Measurements from ENCODE around the gene SLC17A2.

The SLC17A2 gene

DNA sequence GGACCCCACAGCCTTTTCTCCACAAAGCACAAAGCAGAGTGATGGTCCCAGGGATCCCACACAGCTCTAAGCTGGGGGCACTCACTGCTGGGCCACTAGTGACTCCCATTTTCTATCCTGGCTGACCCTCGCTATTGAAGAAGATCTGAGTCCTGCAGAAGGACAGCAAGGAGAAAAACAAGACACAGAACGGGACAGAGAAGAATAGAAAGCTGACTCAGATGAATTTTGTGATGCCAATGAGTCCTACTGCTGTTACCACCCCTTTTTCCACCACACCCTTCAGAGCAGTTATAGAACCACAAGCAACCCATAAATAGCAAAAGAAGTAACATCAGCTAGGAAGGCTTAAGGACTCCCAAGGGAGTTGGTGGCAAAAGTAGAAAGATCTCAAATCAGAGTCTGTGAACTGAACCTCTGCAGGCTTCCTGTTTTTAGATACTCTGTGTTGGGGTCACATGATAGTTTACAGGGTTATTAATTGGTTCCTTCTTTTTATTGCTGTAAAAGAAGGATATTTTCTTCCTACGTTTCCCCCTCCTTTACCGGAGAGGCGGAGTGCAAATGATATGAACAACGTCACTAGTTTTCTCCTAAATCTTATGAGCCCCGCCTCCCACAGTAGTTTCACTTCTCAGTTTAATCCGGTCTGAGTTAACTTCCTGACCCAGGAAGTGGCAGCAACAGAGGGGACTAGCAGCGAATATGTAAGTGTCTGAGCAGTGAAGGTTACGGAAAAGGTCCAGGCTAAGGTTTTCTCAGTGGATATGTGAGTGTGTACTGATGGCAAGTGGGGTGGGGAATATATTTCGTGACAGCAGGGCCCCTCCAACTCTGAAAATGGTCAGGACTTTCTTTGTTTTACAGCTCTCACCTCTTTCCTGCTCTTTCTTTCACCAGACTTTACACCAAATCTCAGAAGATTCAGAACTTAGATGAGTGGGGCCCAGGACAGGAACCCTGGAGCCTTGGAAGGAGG lies 31.9 kb upstream of the SLC17A2 start, which contains the start of gene TRIM38:
TSS of gene TRIM38 (plus strand) at position 654 of the 979 bp plus-strand sequence. CDS start 3,721 bp downstream, outside the sequence.
- DNase-seq, result no peak
- peak within 1 kb of the TSS; percentile 99 for H3K27ac Mint-ChIP-seq
- peaks cover 3% of the 10 kb centered on the region for H3K27me3 Mint-ChIP-seq (ENCODE audit: low read depth, poor library complexity)
- peak within 1 kb of the TSS; percentile 80 for H3K4me3 Mint-ChIP-seq
- H3K4me1 Mint-ChIP-seq, result peaks cover 29% of the 10 kb centered on the region
- TF ChIP-seq, protein P1, sequence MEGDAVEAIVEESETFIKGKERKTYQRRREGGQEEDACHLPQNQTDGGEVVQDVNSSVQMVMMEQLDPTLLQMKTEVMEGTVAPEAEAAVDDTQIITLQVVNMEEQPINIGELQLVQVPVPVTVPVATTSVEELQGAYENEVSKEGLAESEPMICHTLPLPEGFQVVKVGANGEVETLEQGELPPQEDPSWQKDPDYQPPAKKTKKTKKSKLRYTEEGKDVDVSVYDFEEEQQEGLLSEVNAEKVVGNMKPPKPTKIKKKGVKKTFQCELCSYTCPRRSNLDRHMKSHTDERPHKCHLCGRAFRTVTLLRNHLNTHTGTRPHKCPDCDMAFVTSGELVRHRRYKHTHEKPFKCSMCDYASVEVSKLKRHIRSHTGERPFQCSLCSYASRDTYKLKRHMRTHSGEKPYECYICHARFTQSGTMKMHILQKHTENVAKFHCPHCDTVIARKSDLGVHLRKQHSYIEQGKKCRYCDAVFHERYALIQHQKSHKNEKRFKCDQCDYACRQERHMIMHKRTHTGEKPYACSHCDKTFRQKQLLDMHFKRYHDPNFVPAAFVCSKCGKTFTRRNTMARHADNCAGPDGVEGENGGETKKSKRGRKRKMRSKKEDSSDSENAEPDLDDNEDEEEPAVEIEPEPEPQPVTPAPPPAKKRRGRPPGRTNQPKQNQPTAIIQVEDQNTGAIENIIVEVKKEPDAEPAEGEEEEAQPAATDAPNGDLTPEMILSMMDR (IDR thresholded peaks at IDR 0.05), result no peak
- H3K36me3 Mint-ChIP-seq (ENCODE audit: low read depth), result peaks cover 18% of the 10 kb centered on the region
- peaks cover 47% of the 10 kb centered on the region for H3K9me3 Mint-ChIP-seq

DNA sequence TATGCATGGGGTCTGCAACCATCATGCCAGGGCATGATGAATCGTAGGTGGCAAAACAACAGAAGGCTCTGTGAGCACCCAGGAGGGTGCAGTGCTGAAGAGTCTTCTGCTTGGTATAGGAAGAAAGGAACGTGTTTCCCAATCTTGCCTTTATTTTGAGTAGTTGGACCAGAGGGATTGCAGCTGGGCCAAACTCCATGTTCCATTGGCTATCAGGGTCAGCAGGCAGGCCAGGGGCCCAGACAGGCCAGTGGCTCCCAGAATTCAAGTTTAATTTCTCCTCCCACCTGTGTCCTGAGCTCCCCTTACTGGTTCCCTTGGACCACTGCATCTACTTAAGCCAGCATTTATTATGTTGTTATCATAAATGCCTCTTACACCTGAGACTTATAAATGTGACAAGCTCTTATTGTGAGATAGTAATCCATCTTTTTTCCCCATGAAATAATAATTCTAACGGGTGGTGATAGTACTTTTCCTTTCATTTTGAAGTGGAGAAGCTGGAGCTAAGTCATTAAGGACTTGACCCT lies 31.2 kb upstream of the SLC17A2 start:
- Mint-ChIP-seq H3K4me1 (peaks cover 35% of the 10 kb centered on the region), H3K36me3 (ENCODE audit: low read depth) (peaks cover 12% of the 10 kb centered on the region), H3K9me3 (peaks cover 50% of the 10 kb centered on the region), H3K27ac (no peak overlapping the region), H3K4me3 (no peak overlapping the region), H3K27me3 (ENCODE audit: low read depth, poor library complexity) (peaks cover 3% of the 10 kb centered on the region)
- no peak for DNase-seq
- TF ChIP-seq, protein P1 (IDR thresholded peaks at IDR 0.05), result no peak

DNA sequence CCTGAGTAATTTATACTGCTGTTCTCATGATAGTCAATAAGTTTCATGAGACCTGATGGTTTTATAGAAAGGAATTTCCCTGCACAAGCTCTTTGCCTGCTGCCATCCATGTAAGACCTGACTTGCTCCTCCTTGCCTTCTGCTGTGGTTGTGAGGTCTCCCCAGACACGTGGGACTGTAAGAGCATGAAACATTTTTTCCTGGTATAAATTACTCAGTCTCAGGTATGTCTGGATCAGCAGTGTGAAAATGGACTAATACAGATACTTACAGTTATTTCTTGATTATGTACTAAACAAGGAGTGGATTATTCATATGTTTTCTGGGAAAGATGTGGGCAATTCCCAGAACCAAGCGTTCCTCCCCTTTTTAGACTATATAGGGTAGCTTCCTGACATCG lies 30.2 kb upstream of the SLC17A2 start:
- Mint-ChIP-seq H3K27ac (no peak overlapping the region), H3K27me3 (ENCODE audit: low read depth, poor library complexity) (no peaks in the 10 kb centered on the region), H3K36me3 (ENCODE audit: low read depth) (peaks cover 8% of the 10 kb centered on the region), H3K9me3 (peaks cover 50% of the 10 kb centered on the region), H3K4me1 (peaks cover 40% of the 10 kb centered on the region), H3K4me3 (no peak overlapping the region)
- TF ChIP-seq, protein P1 (IDR thresholded peaks at IDR 0.05), result no peak
- DNase-seq, result no peak

DNA sequence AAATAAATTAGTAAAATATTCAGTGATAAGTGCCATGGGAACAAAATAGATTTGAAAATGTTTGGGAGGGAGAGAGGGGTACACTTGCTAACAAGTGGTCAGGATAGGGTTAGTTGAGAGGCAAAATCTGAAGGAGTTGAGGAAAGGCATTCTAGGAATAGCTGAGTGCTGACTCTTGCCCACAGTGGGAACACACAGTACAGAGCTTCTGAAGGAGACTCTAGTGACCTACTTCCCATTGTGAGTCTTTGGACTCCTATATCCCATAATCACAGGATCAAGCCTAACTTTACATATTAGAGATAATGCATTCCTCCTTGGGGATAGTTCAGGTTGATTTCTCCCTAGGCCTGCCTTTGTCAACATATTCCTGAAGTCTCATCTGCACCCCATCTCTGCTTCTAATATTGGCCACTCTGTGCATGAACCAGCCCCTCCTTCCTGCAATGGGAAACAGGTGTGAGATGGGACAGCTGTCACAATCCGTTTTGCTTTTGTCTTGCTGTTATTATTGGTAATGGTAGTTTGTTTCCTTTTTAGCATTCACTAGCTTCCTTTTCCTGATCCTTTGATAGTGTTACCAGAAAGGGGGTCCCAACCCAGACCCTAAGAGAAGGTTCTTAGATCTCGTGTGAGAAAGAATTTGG lies 29.5 kb upstream of the SLC17A2 start:
- peaks cover 50% of the 10 kb centered on the region for H3K9me3 Mint-ChIP-seq
- TF ChIP-seq, protein P1 (IDR thresholded peaks at IDR 0.05), result no peak
- peaks cover 8% of the 10 kb centered on the region for H3K36me3 Mint-ChIP-seq (ENCODE audit: low read depth)
- no peak overlapping the region for H3K4me3 Mint-ChIP-seq
- H3K27me3 Mint-ChIP-seq (ENCODE audit: low read depth, poor library complexity), result no peaks in the 10 kb centered on the region
- H3K4me1 Mint-ChIP-seq, result peaks cover 40% of the 10 kb centered on the region
- no peak overlapping the region for H3K27ac Mint-ChIP-seq
- DNase-seq, result no peak

DNA sequence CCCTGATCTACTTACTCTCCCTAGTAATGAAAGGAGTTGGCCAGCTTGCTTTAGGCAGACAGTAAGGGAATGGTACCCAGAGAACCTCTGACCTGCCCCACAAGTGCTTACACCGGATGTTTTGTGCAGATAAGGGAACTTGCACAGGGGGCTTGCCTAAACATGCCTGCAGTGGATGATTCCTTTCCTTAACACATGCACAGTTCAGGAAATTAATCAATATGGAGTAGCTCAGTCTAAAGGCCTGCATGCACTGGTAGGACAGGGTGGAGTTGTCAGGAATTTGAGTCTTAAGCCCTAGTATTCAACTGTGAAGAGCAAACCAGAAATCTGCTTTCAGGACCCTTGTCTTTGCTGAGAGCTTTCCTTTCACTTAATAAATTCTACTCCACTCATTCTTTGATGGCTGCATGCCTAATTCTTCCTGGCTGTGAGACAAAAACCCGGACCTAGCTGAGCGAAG lies 28.2 kb upstream of the SLC17A2 start:
- no peak for DNase-seq
- Mint-ChIP-seq H3K4me3 (no peak overlapping the region), H3K27ac (no peak overlapping the region)

More for the DNA sequence above, 28.2 kb upstream of the SLC17A2 start:
- Mint-ChIP-seq H3K36me3 (ENCODE audit: low read depth) (peaks cover 8% of the 10 kb centered on the region), H3K9me3 (peaks cover 50% of the 10 kb centered on the region), H3K27me3 (ENCODE audit: low read depth, poor library complexity) (no peaks in the 10 kb centered on the region), H3K4me1 (peaks cover 30% of the 10 kb centered on the region)
- TF ChIP-seq, protein P1 (IDR thresholded peaks at IDR 0.05), result no peak
